ENCODE measurements around the gene NEU2. TPM values are rescaled to one million over a fixed set of nuclear protein-coding genes. Genes with fewer than 3 reads are reported as not detected.
A peak's percentile ranks its signal among the peaks of the same experiment; 100 is the strongest.

Gene NEU2
- total and polyA plus RNA-seq, 11 donors: not detected

DNA sequence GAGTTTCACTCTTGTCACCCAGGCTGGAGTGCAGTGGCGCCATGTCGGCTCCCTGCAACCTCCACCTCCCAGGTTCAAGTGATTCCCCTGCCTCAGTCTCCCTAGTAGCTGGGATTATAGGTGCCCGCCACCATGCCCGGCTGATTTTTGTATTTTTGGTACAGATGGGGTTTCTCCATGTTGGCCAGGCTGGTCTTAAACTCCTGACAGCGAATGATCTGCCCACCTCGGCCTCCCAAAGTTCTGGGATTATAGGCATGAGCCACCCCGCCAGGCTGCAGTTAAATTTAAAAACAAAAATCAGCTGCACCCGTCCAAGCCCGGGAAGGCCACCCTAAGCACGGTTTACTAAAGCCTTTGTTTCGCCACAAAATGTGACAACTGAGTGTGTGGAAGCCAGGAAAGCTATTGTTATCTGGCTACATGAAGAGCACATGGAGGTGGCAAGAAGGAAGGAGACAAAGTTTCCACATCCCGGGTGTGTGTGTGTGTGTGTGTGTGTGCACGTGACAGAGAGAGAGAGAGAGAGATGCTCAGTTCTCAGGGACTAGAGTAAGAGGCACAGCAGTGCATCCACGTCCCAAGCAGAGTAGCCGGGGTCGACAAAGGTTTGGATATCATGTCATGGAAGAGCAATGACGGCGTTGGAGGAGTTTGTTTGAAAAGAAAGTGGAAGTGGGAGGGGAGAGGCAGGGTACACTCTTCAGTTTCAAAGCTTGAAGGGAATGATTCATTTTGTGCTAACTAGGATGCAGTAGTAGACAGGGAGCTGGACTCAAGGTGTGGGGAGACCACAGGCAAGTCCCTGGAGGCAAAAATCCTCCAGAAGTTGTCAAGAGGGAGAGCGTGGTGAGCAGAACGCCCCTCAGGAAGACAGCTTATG is 47.7 kb downstream of the NEU2 start:
- H3K4me1 ChIP-seq: peaks cover 8 to 91% (median 34%) of the 10 kb centered on the region in 12 donors
- 83 to 87% (median 85%) methylated on average over 20 of the region's 20 CpGs for WGBS, 4 donors
- H3K4me3 ChIP-seq: no peak overlapping the region
- intact Hi-C loops (cut with DNase I): no loop called here
- ATAC-seq (no peak), DNase-seq (no peak)
- H3K36me3 ChIP-seq: peaks cover 0 to 14% (median 0%) of the 10 kb centered on the region in 9 donors
- no peaks in the 10 kb centered on the region for H3K9me3 ChIP-seq
- TF ChIP-seq, protein P1, sequence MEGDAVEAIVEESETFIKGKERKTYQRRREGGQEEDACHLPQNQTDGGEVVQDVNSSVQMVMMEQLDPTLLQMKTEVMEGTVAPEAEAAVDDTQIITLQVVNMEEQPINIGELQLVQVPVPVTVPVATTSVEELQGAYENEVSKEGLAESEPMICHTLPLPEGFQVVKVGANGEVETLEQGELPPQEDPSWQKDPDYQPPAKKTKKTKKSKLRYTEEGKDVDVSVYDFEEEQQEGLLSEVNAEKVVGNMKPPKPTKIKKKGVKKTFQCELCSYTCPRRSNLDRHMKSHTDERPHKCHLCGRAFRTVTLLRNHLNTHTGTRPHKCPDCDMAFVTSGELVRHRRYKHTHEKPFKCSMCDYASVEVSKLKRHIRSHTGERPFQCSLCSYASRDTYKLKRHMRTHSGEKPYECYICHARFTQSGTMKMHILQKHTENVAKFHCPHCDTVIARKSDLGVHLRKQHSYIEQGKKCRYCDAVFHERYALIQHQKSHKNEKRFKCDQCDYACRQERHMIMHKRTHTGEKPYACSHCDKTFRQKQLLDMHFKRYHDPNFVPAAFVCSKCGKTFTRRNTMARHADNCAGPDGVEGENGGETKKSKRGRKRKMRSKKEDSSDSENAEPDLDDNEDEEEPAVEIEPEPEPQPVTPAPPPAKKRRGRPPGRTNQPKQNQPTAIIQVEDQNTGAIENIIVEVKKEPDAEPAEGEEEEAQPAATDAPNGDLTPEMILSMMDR (IDR thresholded peaks at IDR 0.05): no peak
- TF ChIP-seq POLR2A (IDR thresholded peaks at IDR 0.05): no peak
- H3K27me3 ChIP-seq: no peaks in the 10 kb centered on the region
- H3K27ac ChIP-seq: peak overlapping the region in 2 of 12 donors; percentile 37 to 96

DNA sequence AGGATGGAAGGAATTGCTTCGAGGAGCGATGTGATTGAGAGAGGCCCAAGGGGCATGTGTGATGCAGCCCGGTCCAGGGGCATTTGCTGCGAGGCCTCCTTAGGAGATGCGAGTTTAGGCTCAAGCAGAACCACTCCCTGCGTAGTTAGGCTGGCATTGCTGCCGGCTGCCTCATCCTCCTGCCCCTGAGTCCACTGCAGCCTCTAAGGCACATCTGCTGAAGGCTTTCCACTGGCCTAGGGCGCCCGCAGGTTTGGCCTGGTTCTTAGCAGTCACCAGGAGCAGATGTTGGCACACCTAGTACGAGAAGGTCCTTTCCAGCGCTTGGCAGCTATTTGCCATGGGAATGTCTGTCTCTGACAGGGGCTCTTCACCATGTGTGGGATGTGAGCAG is 48.4 kb downstream of the NEU2 start:
- Histone ChIP-seq H3K36me3 (peaks cover 0 to 14% (median 0%) of the 10 kb centered on the region in 9 donors), H3K27me3 (no peaks in the 10 kb centered on the region), H3K4me3 (no peak overlapping the region), H3K9me3 (no peaks in the 10 kb centered on the region), H3K27ac (peak overlapping the region in 1 of 12 donors; percentile 96), H3K4me1 (peaks cover 8 to 91% (median 34%) of the 10 kb centered on the region in 12 donors)
- no peak for TF ChIP-seq POLR2A (IDR thresholded peaks at IDR 0.05)
- TF ChIP-seq, protein P1 (IDR thresholded peaks at IDR 0.05): no peak
- no peak for DNase-seq
- 83 to 94% (median 91%) methylated on average over 10 to 11 of the region's 11 CpGs for WGBS, 4 donors
- ATAC-seq: no peak
- intact Hi-C loops (cut with DNase I): no loop called here

DNA sequence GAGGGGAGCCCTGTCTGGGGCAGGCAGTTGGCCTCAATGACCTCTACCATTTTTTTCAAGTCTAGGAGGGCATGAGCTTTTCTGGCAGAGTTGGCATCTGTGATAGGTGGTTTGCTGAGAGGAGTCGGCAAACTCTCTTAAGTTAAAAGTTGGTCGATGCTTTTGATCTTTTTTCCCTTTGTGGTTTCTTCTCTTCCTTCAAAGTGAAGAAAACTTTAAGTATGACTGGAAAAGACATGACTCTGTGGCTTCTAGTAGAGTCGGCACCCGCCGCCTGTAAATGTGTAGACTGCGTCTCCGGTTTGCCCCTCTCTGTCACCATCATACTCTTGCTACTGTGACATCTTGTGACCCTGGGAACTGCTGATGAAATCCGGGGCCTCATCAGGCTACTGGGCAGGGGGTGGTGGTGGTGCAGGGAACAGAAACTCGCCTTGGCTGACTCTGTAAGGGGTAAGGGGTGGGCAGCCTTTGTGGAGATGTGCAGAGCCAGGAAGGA is 48.8 kb downstream of the NEU2 start:
- no peaks in the 10 kb centered on the region for H3K9me3 ChIP-seq
- H3K27ac ChIP-seq: peak overlapping the region in 2 of 12 donors; percentile 85 to 96
- intact Hi-C loops (cut with DNase I): no loop called here
- 81 to 92% (median 91%) methylated on average over 9 of the region's 9 CpGs for WGBS, 4 donors
- peaks cover 8 to 91% (median 33%) of the 10 kb centered on the region in 12 donors for H3K4me1 ChIP-seq
- ATAC-seq (no peak), DNase-seq (no peak)
- no peak overlapping the region for H3K4me3 ChIP-seq
- no peaks in the 10 kb centered on the region for H3K27me3 ChIP-seq
- no peak for TF ChIP-seq POLR2A (IDR thresholded peaks at IDR 0.05)
- TF ChIP-seq, protein P1 (IDR thresholded peaks at IDR 0.05): no peak
- H3K36me3 ChIP-seq: peaks cover 0 to 14% (median 0%) of the 10 kb centered on the region in 9 donors

DNA sequence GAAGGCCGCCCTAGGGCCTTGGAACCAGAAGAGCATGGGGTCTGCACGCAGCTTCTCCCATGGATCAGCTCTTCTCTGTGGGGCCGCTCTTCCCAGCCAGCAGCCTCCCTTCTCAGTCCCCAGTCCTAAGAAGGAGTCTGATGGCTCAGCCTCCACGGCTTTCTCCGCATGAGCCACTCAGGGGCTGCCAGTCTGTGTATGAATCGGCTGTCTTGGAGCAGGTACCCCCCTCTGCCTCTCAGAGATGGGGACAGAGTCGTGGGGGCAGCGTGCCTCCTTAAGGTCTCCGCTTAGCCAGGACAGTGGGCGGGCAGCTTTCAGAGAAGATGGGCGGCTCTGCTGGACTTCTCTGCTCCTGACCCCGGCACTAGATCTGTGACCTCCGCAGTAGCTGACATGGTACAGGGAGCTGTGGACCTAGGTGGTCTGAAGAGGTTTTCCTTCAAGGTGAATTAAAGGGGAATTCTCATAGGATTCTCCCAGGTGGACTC is 49.3 kb downstream of the NEU2 start:
- no peaks in the 10 kb centered on the region for H3K9me3 ChIP-seq
- no peak overlapping the region for H3K4me3 ChIP-seq
- 80 to 91% (median 90%) methylated on average over 2 to 13 of the region's 13 CpGs for WGBS, 4 donors
- ATAC-seq: no peak
- no peak for DNase-seq
- TF ChIP-seq POLR2A (IDR thresholded peaks at IDR 0.05): no peak
- TF ChIP-seq, protein P1 (IDR thresholded peaks at IDR 0.05): no peak
- intact Hi-C loops (cut with DNase I): loop anchor here in 1 of 10 donors (2.0 kb wide), 1 partner anchor 19 kb away; no protein-coding TSS in a partner anchor
- H3K4me1 ChIP-seq: peaks cover 8 to 91% (median 32%) of the 10 kb centered on the region in 12 donors
- H3K36me3 ChIP-seq: peaks cover 0 to 14% (median 0%) of the 10 kb centered on the region in 9 donors
- H3K27me3 ChIP-seq: no peaks in the 10 kb centered on the region
- peak overlapping the region in 7 of 12 donors; percentile 19 to 97 (median 85) for H3K27ac ChIP-seq

Data from heart left ventricle (tissue), 16 donors.